ENCODE results near the gene ANKMY1.

The ANKMY1 gene

DNA sequence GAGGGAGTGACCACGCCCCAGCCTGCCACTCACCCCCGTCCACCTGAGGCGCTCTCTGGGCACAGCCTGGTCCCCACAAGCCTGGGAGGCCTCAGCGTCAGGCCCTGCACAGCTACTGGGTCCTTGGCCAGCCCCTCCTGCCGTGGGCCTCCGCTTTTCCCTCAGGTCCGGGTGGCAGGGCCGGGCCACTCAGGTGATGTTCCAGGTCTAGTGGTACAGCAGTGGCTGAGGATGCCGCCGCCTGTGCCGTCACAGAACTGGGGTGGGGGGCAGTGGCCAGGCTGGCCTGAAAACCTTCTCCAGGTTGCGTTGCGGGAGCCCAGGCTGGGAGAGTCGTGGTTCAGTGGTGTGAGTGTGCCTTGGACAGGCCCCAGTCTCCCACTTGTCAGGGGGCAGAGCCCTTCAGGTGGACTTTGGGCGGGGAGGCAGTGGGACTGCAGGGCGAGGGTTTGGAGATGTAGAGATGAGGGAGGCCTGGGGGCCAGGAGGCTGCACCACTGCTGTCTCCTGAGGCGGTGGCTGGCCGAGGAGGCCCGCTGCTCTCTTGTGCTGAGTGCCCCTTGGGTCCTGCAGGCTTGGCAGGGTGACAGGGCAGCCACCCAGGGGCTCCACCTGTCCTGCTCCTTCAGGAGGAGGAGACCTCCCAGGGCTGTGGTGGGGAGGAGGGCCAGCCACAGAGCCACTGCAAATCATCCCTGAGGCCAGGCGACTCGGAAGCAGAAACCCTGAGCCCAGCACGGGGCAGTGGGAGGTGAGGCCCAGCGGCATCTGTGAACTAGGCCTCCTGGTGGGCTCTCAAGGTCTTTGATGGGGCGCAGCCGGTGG is 114.7 kb downstream of the ANKMY1 start:
- peak in 2 of 10 donors; percentile 57 to 78 for DNase-seq
- intact Hi-C loops (cut with DNase I) = no loop called here

DNA sequence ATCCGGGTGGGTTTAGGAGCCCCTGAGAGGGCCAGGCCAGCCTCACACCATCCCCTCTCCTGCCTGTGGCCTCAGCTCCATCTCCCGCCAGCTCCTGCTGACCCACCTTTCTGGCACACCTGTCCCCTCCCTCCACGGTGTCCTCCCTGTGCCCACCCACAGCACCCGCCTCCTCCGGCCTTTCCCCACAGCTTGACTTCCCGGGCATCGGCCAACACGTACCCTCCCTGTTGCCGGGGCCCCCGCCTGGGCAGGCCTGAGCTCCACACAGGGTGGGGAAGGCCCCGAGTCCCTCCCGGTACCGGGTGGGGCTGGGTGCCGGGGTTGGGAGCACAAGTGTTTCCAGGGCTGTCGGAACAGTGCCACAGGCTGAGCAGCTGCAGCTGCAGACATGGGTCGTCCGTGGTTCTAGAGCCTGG is 115.8 kb downstream of the ANKMY1 start:
- intact Hi-C loops (cut with DNase I) = no loop called here
- peak in 3 of 10 donors; percentile 6 to 73 (median 60) for DNase-seq

DNA sequence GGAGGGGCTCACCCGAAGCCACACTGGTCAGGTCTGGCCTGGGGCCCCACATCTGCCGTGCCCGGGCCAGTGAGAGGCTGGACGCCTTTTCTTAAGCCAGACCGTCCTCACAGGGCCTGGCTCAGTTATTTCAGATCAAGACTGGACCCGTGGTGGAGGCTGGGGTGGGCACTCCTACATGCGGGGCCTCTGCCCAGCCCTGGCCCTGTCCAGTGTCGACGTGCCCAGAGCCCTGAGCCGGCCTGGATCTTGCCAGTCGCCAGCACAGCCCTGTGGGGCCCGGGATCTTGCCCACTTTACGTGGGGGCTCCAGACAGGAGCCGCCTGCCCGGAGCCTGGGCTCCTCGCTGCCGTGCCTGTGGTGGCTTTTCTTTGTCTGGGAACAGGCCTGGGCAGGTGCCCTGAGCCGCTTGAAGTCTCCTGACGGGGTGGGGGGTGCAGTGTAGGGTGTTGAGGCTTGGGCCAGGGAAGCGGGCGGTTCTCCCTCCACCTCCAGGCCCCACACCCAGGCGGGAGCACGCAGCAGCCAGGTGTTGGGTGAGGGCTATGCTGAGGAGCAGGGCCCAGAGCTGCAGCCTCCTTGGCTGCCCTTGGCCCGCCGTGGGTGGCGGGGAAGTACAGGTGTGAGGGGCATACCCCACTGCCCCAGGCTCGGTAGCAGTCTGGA is 116.3 kb downstream of the ANKMY1 start:
- intact Hi-C loops (cut with DNase I) = no loop called here
- peak in 4 of 10 donors; percentile 6 to 81 (median 65) for DNase-seq

DNA sequence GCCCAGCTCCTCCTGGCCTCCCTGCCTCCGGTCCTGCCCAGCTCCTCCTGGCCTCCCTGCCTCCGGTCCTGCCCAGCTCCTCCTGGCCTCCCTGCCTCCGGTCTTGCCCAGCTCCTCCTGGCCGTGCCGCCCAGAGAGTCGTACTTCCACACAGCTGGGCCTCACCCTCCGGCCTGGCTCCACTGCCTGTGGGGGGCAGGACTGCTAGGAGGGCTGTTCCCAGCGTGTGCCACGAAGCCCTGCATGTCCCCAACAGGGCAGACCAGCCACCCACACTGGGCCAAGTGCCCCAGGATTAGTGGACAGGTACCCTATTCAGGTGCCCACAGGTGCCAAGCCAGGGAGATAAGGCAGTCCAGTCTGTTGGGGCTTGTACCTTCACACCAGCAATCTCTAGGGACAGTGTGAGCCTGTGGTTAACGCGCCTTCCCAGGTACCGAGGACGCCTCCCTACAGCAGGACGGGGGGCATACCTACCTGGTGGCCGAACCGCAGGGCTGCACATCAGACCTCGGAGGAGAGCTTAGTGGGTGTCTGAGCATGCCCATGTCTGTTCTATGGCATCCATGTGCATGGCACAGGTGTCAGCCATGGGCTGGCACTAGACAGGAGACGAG is 117.0 kb downstream of the ANKMY1 start:
- DNase-seq = peak in 4 of 10 donors; percentile 23 to 80 (median 66)
- intact Hi-C loops (cut with DNase I) = no loop called here

DNA sequence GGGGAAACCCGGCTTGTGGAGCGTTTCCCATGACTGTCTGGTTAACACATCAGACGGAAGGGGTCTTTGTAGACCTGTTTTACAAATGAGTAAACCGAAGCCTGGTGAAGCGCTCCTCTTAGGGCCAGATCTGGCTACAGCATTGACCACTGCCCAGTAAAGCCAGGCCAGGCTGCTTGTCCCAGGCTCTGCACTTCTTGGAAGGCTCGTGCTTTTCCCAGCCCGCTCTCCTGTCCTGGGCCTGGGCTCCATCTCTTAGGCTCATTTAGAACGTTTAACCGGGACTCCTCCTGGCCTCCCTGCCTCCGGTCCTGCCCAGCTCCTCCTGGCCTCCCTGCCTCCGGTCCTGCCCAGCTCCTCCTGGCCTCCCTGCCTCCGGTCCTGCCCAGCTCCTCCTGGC is 117.5 kb downstream of the ANKMY1 start:
- intact Hi-C loops (cut with DNase I) = no loop called here
- DNase-seq = peak in 4 of 10 donors; percentile 12 to 61 (median 52)

DNA sequence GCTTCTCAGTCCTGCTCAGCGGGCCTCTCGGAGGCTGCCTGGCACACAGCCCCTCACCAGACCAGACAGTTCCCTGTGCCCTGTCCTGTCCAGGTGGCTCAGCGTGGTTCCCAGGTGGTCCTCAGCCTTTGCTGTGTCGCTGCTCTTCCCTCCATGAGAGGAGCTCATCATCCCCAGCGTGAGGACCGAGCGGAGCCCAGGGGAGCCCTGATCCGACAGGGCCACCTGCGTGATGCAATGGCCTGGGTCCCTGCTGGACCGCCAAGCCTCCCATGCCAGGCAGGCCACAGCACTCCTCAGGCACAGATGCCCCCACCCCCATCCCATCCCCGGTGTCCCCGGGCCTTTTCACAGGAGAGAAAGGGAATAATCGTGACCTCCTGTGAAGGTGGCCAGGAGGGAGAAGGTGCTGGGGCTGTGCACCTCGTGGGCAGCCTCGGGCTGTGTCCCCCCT is 118.1 kb downstream of the ANKMY1 start:
- intact Hi-C loops (cut with DNase I) = loop anchor here (5.0 kb wide), 1 partner anchor 287 kb away; no protein-coding TSS in a partner anchor
- DNase-seq = peak in 6 of 10 donors; percentile 5 to 80 (median 42)

DNA sequence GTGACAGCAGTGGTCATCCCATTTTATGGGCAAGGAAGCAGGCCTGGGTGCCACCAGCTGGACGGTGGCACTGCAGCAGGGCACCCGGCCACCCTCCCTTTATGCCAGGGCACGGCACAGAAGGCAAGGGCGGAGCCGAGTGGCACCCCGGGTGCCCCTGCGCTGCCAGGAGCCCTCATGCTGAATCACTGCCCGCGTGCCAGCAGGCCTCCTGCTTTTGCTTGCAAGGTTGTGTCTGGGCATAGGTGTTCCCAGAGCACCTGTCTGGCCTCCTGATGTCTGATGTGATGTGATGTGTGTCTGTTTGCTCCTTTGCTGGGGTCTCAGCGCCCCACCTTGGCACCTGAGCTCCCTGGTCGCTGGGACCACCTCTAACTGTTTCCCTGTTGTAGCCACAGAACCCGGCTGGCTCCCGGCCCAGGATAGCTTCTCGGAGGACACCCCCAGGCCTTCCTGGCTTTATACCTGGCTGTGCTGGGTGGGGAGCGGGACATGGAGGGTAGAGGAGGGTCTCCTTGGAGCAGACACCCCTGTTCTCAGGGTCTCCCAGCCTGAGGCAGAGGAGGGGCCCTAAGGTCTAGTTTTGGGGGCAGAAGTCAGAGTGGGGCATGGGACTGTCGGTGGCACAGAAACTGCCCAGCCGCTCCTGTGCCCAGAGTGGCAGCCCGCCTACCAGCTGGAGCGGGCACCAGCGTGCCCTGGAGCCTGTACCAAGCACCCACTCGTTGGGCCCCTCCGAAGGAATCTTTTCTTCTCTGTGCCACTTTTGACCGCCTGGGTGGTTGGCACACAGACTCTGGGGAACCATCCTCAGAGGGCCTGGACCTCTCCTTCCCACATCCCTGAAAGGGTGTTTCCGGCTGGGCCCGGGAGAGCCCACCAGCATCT is 118.7 kb downstream of the ANKMY1 start:
- peak in 5 of 10 donors; percentile 8 to 84 (median 66) for DNase-seq
- intact Hi-C loops (cut with DNase I) = loop anchor here (1.0 to 5.0 kb wide), 2 partner anchors 206 to 287 kb away; no protein-coding TSS in a partner anchor

DNA sequence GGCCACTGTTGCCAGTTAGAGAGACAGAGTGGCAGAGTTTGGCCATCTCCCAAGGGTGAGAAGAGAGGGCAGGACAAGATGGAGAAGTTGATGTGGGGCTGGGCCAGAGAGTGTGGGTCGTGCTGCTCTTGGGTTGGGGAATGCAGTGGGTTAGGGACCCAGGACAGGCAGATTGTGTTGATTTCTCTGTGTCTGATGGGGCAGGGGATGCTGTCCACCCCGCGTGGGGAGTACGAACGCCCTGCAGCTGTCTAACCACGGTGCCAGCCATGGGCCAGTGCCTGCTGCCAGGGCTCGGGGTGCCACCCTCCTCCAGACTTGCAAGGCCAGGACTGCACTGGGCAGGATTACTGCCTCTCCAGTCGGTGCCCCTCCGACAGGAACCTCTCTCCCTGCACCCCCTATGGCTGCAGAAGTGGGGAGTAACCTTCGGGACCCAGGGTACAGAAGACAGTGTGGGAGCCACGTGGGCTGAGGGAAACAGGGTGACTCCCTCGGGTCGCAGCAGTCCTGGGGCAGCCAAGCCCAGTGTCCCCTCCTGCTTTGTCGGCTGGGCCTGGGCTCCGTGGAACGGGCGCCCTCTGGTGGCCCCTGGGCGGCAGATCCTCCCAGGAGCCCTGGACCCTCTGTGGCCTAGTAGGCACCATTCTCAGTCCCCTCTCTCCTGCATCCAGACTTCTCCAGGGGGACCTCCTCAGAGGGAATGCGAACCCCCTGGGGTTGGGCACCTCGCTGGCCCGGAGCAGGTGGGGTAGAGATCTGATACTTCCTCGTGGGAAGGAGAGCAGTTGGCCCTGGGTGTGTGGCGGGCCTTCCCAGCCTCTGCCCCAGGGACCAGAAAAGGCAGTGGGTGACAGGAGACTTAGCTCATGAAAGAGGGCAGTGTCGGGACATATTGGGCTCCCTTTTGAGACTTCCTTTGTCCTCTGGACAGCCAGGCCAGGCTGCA is 119.7 kb downstream of the ANKMY1 start:
- intact Hi-C loops (cut with DNase I) = loop anchor here (1.0 to 5.0 kb wide), 2 partner anchors 205 to 286 kb away; no protein-coding TSS in a partner anchor
- peak; percentile 73 to 98 (median 82) for DNase-seq

DNA sequence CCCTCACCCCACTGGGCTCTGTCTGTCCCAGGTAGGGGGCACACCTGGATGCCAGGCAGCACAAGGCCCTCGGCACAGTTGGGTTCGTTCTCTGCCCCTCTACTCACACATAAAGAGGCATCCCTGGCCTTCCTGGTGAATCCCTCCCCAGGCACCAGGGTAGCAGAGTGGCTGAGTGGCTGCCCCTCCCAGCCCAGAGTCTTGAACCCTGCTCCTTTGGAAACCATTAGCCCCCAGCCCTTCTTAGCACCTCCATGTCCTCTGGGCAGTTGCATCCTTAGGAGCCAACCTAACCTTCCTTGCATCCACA is 120.3 kb downstream of the ANKMY1 start:
- intact Hi-C loops (cut with DNase I) = loop anchor here (5.0 kb wide), 1 partner anchor 285 kb away; no protein-coding TSS in a partner anchor

DNA sequence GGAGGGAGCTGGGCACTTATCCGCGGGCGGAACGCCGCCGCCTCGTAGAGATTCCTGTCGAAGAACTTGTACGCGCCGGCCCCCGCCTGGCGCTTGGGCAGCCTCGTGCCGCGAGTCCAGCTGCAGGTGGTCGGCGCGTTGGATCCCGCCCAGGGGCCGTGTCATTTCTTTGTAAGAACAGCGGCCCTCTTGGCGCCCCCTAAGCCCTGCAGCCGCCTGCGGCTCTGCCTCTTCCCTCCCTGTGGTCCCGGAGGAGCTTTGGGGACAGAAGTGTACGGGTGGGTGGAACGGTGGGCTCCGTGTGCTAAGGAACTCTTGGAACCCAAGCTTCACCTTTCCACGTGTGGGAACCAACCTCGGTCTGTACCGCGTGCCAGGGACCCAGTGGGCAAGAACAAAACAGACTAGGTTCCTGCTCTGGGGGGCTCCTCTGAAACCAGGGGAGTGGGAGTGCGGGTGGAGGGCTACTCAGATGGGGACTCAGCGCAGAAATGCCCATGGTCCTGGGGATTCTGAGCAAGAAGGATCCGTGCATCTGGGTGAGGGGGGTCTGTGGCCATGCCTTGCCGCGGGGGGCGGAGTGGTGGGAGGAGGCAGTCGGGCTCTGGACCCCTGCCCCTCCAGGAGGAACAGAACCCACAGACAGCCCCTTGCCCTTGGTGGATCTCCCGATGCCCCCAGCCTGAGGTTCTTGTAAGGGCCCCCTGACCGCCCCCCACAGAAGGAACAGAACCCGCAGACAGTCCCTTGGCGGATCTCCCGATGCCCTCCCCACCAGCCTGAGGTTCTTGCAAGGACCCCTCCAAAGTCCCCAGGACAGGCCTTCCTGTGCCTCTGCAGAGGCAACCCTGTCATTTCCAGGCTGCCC is 120.9 kb downstream of the ANKMY1 start:
- peak in 4 of 10 donors; percentile 31 to 86 (median 56) for DNase-seq
- intact Hi-C loops (cut with DNase I) = loop anchor here (5.0 kb wide), 1 partner anchor 285 kb away; no protein-coding TSS in a partner anchor

More for the DNA sequence above, 120.3 kb downstream of the ANKMY1 start:
- peak in 5 of 10 donors; percentile 6 to 81 (median 27) for DNase-seq

DNA sequence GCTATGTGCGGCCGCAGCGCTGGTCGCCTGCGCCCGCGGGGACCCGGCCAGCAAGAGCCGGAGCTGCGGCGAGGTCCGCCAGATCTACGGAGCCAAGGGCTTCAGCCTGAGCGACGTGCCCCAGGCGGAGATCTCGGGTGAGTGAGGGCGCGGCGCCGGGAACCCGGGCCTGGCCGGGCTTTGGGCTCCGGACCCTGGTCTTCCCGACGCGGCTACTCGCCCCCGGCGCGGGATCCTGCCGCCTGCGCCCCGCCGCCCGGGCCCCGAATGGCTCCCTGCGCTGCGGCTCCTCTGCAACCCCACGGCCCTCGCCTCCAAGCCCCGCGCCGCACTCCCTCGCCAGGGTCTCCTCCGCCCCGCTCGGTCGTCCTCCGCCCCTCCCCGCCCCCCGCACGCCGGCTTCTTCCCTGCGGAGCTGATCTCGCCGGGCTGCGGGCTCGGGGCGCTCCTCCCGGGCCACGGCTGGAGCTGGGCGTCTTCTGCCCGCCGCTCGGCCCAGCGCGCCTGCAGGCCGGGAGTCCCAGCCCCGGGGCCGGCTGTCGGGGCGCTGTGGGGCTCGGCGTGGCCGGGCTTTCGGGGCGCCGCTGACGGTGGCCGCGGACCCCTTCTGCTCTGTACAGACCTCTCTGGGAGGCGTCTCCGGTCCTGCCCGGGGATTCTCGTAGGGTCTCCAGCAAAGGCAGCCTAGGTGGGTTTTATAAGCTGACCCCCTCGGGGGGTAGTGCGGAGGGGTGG is 121.7 kb downstream of the ANKMY1 start:
- intact Hi-C loops (cut with DNase I) = loop anchor here (5.0 kb wide), 1 partner anchor 284 kb away; no protein-coding TSS in a partner anchor
- peak in 5 of 10 donors; percentile 13 to 88 (median 75) for DNase-seq

DNA sequence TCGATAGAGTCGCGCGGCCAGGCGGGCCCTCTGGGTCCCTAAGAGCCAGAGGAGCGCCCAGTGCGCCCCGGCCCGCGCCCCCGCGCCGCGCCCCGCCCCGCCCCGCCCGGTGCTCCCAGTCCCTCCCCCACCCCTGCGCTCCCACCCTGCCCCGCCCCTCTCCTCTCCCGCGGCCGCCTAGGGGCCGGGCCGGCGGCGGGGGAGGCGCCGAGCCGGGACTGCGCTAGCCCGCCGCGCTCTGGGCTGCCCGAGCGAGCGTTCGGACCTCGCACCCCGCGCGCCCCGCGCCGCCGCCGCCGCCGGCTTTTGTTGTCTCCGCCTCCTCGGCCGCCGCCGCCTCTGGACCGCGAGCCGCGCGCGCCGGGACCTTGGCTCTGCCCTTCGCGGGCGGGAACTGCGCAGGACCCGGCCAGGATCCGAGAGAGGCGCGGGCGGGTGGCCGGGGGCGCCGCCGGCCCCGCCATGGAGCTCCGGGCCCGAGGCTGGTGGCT is 122.3 kb downstream of the ANKMY1 start, which contains the start of gene GPC1:
Gene GPC1 (plus strand): TSS at position 207 of the 491 bp plus-strand sequence. CDS start 256 bp downstream, at position 463.
- DNase-seq = peak in 7 of 10 donors; percentile 50 to 95 (median 76)
- intact Hi-C loops (cut with DNase I) = loop anchor here (5.0 kb wide), 1 partner anchor 283 kb away; no protein-coding TSS in a partner anchor

DNA sequence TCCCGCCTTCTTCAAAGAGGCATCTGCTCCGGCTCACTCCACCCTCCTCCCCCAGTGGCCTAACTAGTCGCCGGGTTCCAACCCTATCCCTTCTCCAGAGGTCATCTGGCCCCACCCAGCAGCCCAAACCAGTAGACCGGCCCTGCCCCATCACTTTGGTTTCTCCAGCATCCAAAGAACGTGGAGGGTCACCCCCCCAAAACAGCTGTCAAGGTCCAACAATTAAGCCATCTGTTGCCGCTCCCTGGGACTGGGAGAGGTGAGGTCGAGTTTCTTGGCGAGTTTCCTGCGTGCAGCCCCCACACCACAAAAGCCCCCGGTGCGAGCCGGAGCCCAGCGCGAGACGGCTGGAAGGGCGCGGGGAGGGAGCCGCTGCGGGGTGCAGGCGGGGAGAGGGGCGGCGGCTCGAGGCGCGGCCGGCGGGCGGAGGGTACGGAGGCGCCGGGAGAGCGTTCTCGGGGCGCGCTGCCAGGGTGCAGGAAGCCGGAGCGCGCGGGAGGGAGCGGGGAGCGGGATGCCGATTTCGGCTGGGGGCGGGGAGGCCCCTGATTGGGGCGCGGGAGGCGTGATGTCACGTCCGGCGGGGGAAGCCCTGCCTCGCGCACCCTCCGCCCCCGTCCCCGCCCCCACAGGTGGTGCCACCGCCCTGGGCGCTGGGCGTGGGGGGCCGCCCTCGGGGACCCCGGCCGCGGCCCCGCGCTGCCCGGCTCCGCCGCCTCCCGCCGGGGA is 122.9 kb downstream of the ANKMY1 start:
- DNase-seq = peak; percentile 84 to 98 (median 90)
- intact Hi-C loops (cut with DNase I) = loop anchor here (5.0 kb wide), 1 partner anchor 283 kb away; no protein-coding TSS in a partner anchor

DNA sequence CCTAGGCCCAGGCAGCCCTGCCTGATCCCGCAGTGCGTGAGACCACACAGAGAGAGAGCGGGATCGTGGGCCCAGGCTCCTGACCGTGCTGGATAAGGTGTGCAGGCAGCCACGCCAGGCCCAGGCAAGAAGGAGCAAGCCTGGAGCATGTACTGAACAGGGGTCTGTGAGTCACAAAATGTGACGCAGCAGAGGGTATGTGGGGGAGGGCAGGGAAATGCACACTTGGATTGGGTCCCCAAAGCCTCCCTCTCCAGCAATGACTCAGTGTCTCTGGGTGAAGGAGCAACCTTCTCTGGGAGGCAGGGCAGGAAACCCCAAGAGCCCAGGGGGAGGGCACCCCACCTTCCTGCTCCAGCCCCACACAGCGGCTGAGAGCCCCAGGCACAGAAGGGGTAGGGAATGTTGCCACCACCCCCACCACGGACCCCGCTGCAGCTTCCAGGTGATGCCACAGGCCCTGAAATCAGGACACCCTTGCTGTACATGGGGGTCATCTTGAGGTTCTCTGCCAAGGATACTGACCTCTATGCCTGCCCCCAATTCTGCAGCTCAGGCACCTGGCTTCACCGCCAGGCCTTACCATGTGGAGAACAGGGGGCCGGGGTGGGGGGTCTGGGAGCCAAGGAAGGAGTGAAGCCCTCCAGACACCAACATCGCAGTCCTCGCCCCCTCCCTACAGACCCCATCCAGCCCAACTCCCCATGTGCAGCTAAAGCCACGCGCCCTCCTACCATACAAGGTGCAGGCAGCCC is 123.6 kb downstream of the ANKMY1 start:
- intact Hi-C loops (cut with DNase I) = no loop called here
- peak in 6 of 10 donors; percentile 9 to 91 (median 60) for DNase-seq
